Left lung (tissue), 14 donors: Measurements from ENCODE around the gene CIAO3. TPM values are rescaled to one million over a fixed set of nuclear protein-coding genes. Genes with fewer than 3 reads are reported as not detected.

Experiments used
- ATAC-seq: fragments of 200-7000 bp; cut with Tn5 transposase; one replicate; pipeline ENCODE4 v1.9.1; 2020; ENCODE audit warnings: moderate library complexity
- DNase-seq, 4 donors: peaks; one replicate each; pipeline ENCODE4 v3.0.0-alpha.2; 2013 to 2020
- H3K27ac ChIP-seq, 2 donors: fragments of 200-600 bp; sonication (generic) in 1 of 2; one replicate each; pipeline versions ENCODE4 v1.5.0 to v1.8.0; 2020 to 2021
- H3K27me3 ChIP-seq, 2 donors: fragments of 200-600 bp; sonication (generic) in 1 of 2; one replicate each; pipeline versions ENCODE4 v1.5.0 to v1.8.0; 2020 to 2021
- H3K36me3 ChIP-seq, 2 donors: fragments of 200-600 bp; sonication (generic) in 1 of 2; one replicate each; pipeline versions ENCODE4 v1.5.0 to v1.8.0; 2020 to 2021
- H3K4me1 ChIP-seq, 2 donors: fragments of 200-600 bp; one replicate each; pipeline ENCODE4 v1.8.0; 2021
- H3K4me3 ChIP-seq, 2 donors: fragments of 200-600 bp; sonication (generic) in 1 of 2; one replicate each; pipeline versions ENCODE4 v1.5.0 to v1.8.0; 2020 to 2021; ENCODE audit warnings: mild to moderate bottlenecking in 1 of 2
- H3K9me3 ChIP-seq, 2 donors: fragments of 200-600 bp; sonication (generic) in 1 of 2; one replicate each; pipeline versions ENCODE4 v1.5.0 to v1.8.0; 2020 to 2021
- CTCF ChIP-seq, 2 donors: fragments of 200-600 bp; sonication (generic) in 1 of 2; IDR thresholded peaks; one replicate each; pipeline versions ENCODE4 v1.5.0 to v1.8.0; 2021; ENCODE audit warnings: antibody characterized with exemption in 2 of 2
- intact Hi-C, 2 donors: fragments of 100-400 bp; cut with DNase I; formaldehyde crosslinking; loops; one replicate each; pipeline versions ENCODE4 v1.11.2 to v1.14.2; 2022
- long read RNA-seq, 12 donors: library from polyadenylated mRNA in 2 of 12; unstranded in 2 of 12; transcript quantifications; one replicate each; pipeline ENCODE4 v2.0.0 and lab custom pipeline, GENCODE V29; 2019 to 2026
- polyA plus RNA-seq, 6 donors: library from polyadenylated mRNA; unstranded; fragments of 120-200 nt; gene quantifications; one replicate each; pipeline ENCODE4 v1.2.1, GENCODE V29; 2013; ENCODE audit not compliant: insufficient read length in 6 of 6
- total RNA-seq, 2 donors: library from RNA; stranded (reverse); fragmentation: NEBNext Ultra II Directional; extraction: Animal tissue kit (Norgen Biotek cat#: 25700); gene quantifications; one replicate each; pipeline ENCODE4 v1.2.1, GENCODE V29; 2021
- donor health status: DM: no; HTN: yes; CAD: no.
- donor health status: DM: no; HTN: no; CAD: no.

The CIAO3 gene
- total RNA-seq (10 to 100 TPM; 26.7 to 28.2 TPM), polyA plus RNA-seq (10 to 100 TPM; 17.2 to 27.2 (median 20.4) TPM)
- long read RNA-seq, donor 1, partial matches to known transcripts: 10 of 19 reads
- long read RNA-seq, donor 1, other reads (novel, unspliced or antisense): 0 of 19 reads
- long read RNA-seq, donor 2, transcript CIAO3-201 (11 exons, 2,112 nt): major isoform, 5 of 15 reads
- long read RNA-seq, donor 2, partial matches to known transcripts: 6 of 15 reads
- long read RNA-seq, donor 2, other reads (novel, unspliced or antisense): 0 of 15 reads
- long read RNA-seq, donor 3, transcript CIAO3-201 (11 exons, 2,112 nt): major isoform, 7 of 9 reads
- long read RNA-seq, donor 3, partial matches to known transcripts: 0 of 9 reads
- long read RNA-seq, donor 3, other reads (novel, unspliced or antisense): 0 of 9 reads
- long read RNA-seq, donor 4, transcript CIAO3-201 (11 exons, 2,112 nt): major isoform, 11 of 18 reads
- long read RNA-seq, donor 4, partial matches to known transcripts: 2 of 18 reads
- long read RNA-seq, donor 4, other reads (novel, unspliced or antisense): 3 of 18 reads
- long read RNA-seq, donor 5, partial matches to known transcripts: 0 of 7 reads
- long read RNA-seq, donor 5, other reads (novel, unspliced or antisense): 0 of 7 reads
- long read RNA-seq, donor 6, transcript CIAO3-201 (11 exons, 2,112 nt): major isoform, 6 of 14 reads
- long read RNA-seq, donor 6, partial matches to known transcripts: 6 of 14 reads
- long read RNA-seq, donor 6, other reads (novel, unspliced or antisense): 0 of 14 reads
- long read RNA-seq, donor 7, partial matches to known transcripts: 0 of 5 reads
- long read RNA-seq, donor 7, other reads (novel, unspliced or antisense): 0 of 5 reads
- long read RNA-seq, donor 8, transcript CIAO3-208 (4 exons, 1,350 nt): major isoform, 5 of 10 reads
- long read RNA-seq, donor 8, partial matches to known transcripts: 0 of 10 reads
- long read RNA-seq, donor 8, other reads (novel, unspliced or antisense): 0 of 10 reads
- long read RNA-seq, donor 9: 0 reads
- long read RNA-seq, donor 10, transcript CIAO3-201 (11 exons, 2,112 nt): major isoform, 26 of 38 reads
- long read RNA-seq, donor 10, partial matches to known transcripts: 2 of 38 reads
- long read RNA-seq, donor 10, other reads (novel, unspliced or antisense): 5 of 38 reads
- long read RNA-seq, donor 11: 0 reads
- long read RNA-seq, donor 12, partial matches to known transcripts: 0 of 6 reads
- long read RNA-seq, donor 12, other reads (novel, unspliced or antisense): 0 of 6 reads

GRCh38 chr16:740764-741505, at the start of gene CIAO3:
CIAO3 (minus strand) TSS chr16:740997; CDS start chr16:740985, 12 bp downstream.
- H3K9me3 ChIP-seq: no peaks in the 10 kb centered on the region
- peak within 1 kb of the TSS in 1 of 2 donors; percentile 51 for H3K27ac ChIP-seq
- ATAC-seq (peak; percentile 96), DNase-seq (peak; percentile 88 to 97 (median 90))
- peak within 1 kb of the TSS; percentile 83 to 90 for H3K4me3 ChIP-seq
- TF ChIP-seq CTCF (IDR thresholded peaks at IDR 0.05): peak; percentile 88 to 94
- peaks cover 0 to 22% of the 10 kb centered on the region in 2 donors for H3K36me3 ChIP-seq
- intact Hi-C loops: no loop called here
- H3K4me1 ChIP-seq: peaks cover 11 to 18% of the 10 kb centered on the region in 2 donors
- peaks cover 0 to 18% of the 10 kb centered on the region in 2 donors for H3K27me3 ChIP-seq

- H3K27me3 ChIP-seq: no peaks in the 10 kb centered on the region
- H3K36me3 ChIP-seq: peaks cover 0 to 50% of the 10 kb centered on the region in 2 donors
- intact Hi-C loops: no loop called here
- DNase-seq (no peak), ATAC-seq (no peak)
- no peak for TF ChIP-seq CTCF (IDR thresholded peaks at IDR 0.05)
- H3K4me1 ChIP-seq: peaks cover 11 to 24% of the 10 kb centered on the region in 2 donors
- H3K9me3 ChIP-seq: no peaks in the 10 kb centered on the region
- no peak overlapping the region for H3K27ac ChIP-seq
- H3K4me3 ChIP-seq: no peak overlapping the region
Observed at GRCh38 chr16:790086-790485, 49.3 kb upstream of the CIAO3 start.

GRCh38 chr16:789191-789850, 48.5 kb upstream of the CIAO3 start:
- Histone ChIP-seq H3K4me1 (peaks cover 11 to 24% of the 10 kb centered on the region in 2 donors), H3K4me3 (peak overlapping the region; percentile 75 to 80), H3K9me3 (no peaks in the 10 kb centered on the region), H3K27me3 (no peaks in the 10 kb centered on the region), H3K27ac (no peak overlapping the region), H3K36me3 (peaks cover 0 to 54% of the 10 kb centered on the region in 2 donors)
- TF ChIP-seq CTCF (IDR thresholded peaks at IDR 0.05): no peak
- intact Hi-C loops: no loop called here
- DNase-seq (no peak), ATAC-seq (no peak)

GRCh38 chr16:788399-789126, 47.8 kb upstream of the CIAO3 start, which contains the start of gene CHTF18:
CHTF18 (plus strand) TSS chr16:788620; CDS start chr16:788685, 65 bp downstream.
- intact Hi-C loops: no loop called here
- H3K27ac ChIP-seq: peak within 1 kb of the TSS in 1 of 2 donors; percentile 71
- peaks cover 11 to 24% of the 10 kb centered on the region in 2 donors for H3K4me1 ChIP-seq
- DNase-seq (peak; percentile 84 to 95 (median 92)), ATAC-seq (peak; percentile 95)
- peaks cover 0 to 5% of the 10 kb centered on the region in 2 donors for H3K27me3 ChIP-seq
- H3K9me3 ChIP-seq: no peaks in the 10 kb centered on the region
- peak within 1 kb of the TSS; percentile 92 to 97 for H3K4me3 ChIP-seq
- peaks cover 0 to 49% of the 10 kb centered on the region in 2 donors for H3K36me3 ChIP-seq
- no peak for TF ChIP-seq CTCF (IDR thresholded peaks at IDR 0.05)
